Mucosa of stomach (tissue), 1 donor: ENCODE results near the gene ATP11A.
"Not testable (repeated sequence)": the region's sequence is repeated elsewhere in the genome, so short reads cannot be mapped to it uniquely, and the experiment has no call there.

Source experiments
- H3K27me3 ChIP-seq: one replicate; pipeline ENCODE4 v1.7.0; 2013; ENCODE audit warnings: mild to moderate bottlenecking, low read length; ENCODE audit not compliant: control insufficient read depth, insufficient read depth
- H3K36me3 ChIP-seq: one replicate; pipeline ENCODE4 v1.7.0; 2013; ENCODE audit warnings: low read length; ENCODE audit not compliant: control insufficient read depth, insufficient read depth
- H3K4me1 ChIP-seq: one replicate; pipeline ENCODE4 v1.7.0; 2013; ENCODE audit warnings: mild to moderate bottlenecking, low read length; ENCODE audit not compliant: control insufficient read depth, insufficient read depth
- H3K4me3 ChIP-seq: one replicate; pipeline ENCODE4 v1.7.0; 2013; ENCODE audit warnings: low read length
- H3K9ac ChIP-seq: one replicate; pipeline ENCODE4 v1.7.0; 2013; ENCODE audit warnings: mild to moderate bottlenecking, low read length, moderate library complexity
- H3K9me3 ChIP-seq: one replicate; pipeline ENCODE4 v1.7.0; 2013; ENCODE audit warnings: mild to moderate bottlenecking, low read length, moderate library complexity; ENCODE audit not compliant: control insufficient read depth
- donor health status: Pancreatic carcinoma.

Gene ATP11A

DNA sequence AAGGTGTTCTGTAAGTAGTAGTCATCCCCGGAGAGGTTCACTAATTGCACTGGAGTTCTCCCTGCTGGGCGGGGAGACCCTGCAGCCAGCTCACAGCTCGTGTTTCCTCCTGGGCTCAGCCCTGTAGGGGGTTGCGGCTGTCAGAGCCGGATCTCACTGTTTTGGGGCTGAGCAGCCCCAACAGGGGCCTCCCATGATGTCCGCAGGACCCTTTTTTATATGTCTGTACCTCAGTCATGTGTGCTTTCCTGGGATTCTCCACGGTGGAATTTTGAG, 148.9 kb downstream of the ATP11A start:
- no peak overlapping the region for H3K9ac ChIP-seq
- H3K27me3 ChIP-seq, result no peaks in the 10 kb centered on the region
- no peaks in the 10 kb centered on the region for H3K9me3 ChIP-seq
- H3K36me3 ChIP-seq, result no peaks in the 10 kb centered on the region
- no peak overlapping the region for H3K4me3 ChIP-seq
- H3K4me1 ChIP-seq, result no peaks in the 10 kb centered on the region

DNA sequence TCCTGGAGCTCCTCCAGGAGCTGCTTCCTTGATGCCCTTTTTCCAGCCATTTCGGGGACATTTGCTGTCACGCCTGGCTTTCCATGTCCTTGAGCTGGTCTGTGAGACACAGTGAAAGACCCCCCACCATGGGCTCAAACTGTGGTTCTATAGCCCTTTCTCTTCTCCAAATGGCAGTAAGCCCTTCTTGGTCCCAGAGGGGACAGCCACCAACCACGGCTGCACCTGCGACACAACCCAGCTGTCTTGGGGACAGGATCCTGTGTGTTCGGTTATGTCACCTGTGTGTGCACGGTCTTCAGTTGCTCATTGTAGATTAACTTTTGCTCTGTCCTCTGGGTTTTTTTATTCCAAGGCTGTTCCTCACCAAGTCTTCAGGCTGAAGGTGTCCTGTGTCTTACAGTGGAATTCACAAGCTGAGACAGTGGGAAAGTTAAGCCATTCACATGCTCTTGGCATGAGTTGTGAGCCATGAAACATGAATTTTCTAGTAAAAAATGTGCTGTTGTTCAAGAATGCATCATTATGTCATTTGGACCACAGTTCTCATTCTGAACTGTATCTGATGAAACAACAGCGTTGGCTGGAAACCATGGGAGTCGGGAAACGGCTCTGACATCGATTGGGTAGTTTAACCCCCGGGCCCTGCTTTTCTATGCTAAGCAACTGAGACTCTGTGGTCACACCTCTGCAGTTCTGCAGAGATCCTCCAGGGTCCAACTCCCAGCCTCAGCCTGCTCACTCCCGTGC, 149.7 kb downstream of the ATP11A start:
- Histone ChIP-seq H3K27me3 (no peaks in the 10 kb centered on the region), H3K4me1 (no peaks in the 10 kb centered on the region), H3K4me3 (no peak overlapping the region), H3K9me3 (no peaks in the 10 kb centered on the region), H3K9ac (no peak overlapping the region), H3K36me3 (no peaks in the 10 kb centered on the region)

DNA sequence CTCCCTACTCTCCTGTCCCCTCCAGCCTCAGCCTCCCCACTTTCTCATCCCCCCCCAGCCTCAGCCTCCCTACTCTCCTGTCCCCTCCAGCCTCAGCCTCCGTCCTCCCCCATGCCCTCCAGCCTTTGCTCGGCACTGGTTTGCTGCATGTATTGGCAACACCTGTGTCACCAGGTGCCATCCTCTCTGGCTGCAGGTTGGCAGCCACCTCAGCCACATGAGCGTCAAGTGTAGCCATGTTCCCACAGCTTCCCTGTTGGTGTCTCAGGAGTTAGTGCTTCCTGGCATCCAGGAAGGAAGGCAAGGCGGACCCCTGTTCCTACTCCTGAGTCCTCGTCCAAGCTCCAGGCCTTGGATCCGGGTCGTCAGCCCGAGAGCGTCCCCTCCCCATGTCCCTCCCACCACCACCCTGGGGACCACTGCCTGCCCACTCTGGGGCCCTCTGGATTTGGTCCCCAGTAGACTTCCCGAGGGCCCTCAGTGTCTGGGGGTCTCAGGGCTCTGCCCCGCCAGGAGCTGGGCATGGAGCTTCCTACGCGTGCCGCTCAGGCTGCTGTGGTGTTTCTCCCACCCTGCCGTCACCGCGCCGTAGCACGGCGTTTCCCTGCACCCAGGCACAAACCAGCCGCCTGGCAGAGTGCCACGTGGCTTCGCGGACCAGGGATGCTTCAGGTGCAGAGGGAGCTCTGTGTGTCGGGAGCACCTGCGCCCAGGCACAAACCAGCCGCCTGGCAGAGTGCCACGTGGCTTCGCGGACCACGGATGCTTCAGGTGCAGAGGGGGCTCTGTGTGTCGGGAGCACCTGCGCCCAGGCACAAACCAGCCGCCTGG, 150.8 kb downstream of the ATP11A start:
- no peaks in the 10 kb centered on the region for H3K36me3 ChIP-seq

DNA sequence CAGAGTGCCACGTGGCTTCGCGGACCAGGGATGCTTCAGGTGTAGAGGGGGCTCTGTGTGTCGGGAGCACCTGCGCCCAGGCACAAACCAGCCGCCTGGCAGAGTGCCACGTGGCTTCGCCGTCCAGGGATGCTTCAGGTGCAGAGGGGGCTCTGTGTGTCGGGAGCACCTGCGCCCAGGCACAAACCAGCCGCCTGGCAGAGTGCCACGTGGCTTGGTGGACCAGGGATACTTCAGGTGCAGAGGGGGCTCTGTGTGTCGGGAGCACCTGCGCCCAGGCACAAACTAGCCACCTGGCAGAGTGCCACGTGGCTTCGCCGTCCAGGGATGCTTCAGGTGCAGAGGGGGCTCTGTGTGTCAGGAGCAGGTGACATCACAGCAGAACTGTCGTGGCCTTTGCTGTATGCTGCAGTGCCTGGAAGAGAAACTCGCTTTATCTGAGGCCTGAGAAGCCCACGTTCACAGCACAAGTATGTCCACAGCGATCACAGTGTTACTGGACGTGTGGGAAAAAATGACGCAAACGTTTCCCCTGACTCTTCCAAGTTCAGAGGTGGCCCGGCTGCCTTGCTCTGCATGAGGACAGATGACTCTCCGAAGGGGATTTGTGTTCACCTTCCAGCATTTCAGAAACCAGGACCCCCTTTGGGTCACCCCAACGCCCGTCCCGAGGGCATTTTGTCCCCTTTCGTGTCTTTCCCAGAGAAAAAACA, 151.6 kb downstream of the ATP11A start:
- not testable (repeated sequence) for H3K9ac ChIP-seq, H3K9me3 ChIP-seq, H3K4me1 ChIP-seq, H3K4me3 ChIP-seq, H3K36me3 ChIP-seq, H3K27me3 ChIP-seq

More for the DNA sequence above, 150.8 kb downstream of the ATP11A start:
- Histone ChIP-seq H3K9ac (no peak overlapping the region), H3K4me3 (no peak overlapping the region), H3K4me1 (no peaks in the 10 kb centered on the region), H3K9me3 (no peaks in the 10 kb centered on the region), H3K27me3 (no peaks in the 10 kb centered on the region)

DNA sequence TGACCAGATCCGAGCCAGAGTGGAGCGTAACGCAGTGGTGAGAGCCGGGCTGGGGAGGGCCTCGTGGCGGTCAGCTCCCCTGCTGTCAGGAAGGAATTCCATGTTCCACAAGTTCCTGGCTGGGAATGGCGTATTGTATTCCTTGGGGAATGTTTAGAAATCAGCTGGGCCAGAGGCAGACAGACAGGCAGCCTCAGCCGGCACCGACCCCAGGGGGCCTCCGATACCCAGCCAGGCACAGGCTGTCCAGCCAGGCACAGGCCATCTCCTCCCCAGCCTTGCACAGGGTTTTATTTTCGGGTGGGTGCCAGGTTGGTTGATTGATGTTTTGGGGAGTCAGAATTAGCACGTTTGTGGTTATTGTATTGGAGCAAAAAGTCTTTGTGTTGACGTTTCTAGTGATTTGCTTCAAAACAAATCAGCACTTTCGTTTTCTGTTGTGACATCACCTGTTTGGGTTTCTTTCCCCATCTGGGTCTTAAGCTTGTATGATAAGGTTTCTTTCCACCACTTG, 152.6 kb downstream of the ATP11A start:
- no peaks in the 10 kb centered on the region for H3K27me3 ChIP-seq
- H3K4me1 ChIP-seq, result no peaks in the 10 kb centered on the region
- no peak overlapping the region for H3K4me3 ChIP-seq
- H3K36me3 ChIP-seq, result no peaks in the 10 kb centered on the region
- H3K9ac ChIP-seq, result no peak overlapping the region
- H3K9me3 ChIP-seq, result no peaks in the 10 kb centered on the region

DNA sequence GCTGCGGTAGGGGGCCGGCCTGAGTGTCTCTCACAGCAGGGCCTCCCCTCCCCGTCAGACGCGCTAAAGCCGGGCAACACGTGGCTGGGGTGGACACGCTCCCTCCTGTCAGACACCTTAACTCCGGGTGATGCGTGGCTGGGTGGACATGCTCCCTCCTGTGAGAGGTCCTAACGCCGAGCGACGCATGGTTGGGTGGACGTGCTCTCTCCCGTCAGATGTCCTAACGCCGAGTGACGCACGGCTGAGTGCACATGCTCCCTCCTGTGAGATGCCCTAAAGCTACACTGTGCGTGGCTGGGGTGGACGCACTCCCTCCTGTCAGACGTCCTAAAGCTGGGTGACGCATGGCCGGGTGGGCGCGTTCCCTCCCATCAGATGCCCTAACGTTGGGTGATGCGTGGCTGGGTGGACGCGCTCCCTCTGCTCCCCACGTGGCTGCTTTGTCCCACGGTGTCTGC, 153.1 kb downstream of the ATP11A start:
- H3K4me3 ChIP-seq, result no peak overlapping the region
- no peaks in the 10 kb centered on the region for H3K36me3 ChIP-seq
- no peaks in the 10 kb centered on the region for H3K27me3 ChIP-seq
- H3K9me3 ChIP-seq, result no peaks in the 10 kb centered on the region
- H3K4me1 ChIP-seq, result no peaks in the 10 kb centered on the region
- H3K9ac ChIP-seq, result no peak overlapping the region

DNA sequence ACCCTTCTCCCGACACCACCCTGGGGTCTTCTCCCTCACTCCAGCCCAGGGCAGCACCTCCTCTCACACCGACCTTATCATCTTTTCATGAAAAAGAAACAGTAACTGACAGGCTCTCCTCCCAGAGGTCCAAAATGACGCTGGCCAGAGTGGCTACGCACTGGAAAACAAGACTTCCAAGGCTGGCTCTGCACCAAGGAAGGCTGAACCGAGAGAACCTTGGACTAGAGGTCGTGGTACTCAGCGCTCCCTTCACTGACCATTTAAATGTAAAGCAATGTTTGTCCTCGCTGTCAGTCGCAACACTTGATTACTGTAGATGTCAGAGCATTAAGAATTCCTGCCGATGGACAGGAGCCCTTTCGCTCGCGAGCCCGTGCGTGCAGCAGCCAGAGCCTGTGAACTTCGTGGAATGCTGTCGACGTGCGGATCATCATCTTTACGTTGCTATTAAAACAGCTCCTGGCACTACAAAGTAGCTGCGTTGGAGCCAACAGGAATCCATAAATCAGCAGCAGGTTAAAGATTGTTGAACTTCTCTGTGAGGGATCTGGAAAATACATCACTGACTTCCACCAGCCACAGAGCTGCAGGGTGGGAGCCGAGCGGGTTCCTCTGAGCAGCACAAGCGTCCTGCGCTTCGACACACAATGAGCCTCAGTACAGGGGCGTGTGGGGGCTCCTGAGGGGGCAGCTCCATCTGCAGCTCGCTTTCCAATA, 153.7 kb downstream of the ATP11A start:
- no peak overlapping the region for H3K4me3 ChIP-seq
- no peaks in the 10 kb centered on the region for H3K4me1 ChIP-seq
- H3K36me3 ChIP-seq, result no peaks in the 10 kb centered on the region
- no peak overlapping the region for H3K9ac ChIP-seq
- H3K27me3 ChIP-seq, result no peaks in the 10 kb centered on the region
- no peaks in the 10 kb centered on the region for H3K9me3 ChIP-seq

DNA sequence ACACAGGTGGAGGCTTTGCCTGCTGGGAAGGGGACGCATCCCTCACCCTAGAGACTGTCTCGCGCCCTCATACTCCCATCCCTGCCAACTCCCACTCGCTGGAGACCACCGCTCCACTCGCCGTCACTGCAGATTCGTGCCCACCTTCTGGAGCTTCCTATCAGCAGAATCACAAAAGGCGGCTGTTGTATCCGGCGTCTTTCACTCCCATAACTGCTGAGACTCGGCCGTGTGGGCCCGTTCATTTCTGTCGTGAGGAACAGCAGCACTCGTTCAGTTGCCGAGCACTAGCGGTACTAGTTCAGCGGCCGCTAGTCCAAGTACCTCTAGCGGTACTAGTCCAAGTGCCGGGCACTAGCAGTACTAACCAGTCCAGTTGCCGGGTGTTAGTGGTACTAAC, 154.6 kb downstream of the ATP11A start:
- Histone ChIP-seq H3K36me3 (no peaks in the 10 kb centered on the region), H3K9me3 (no peaks in the 10 kb centered on the region), H3K4me1 (no peaks in the 10 kb centered on the region), H3K9ac (no peak overlapping the region), H3K27me3 (no peaks in the 10 kb centered on the region), H3K4me3 (no peak overlapping the region)

DNA sequence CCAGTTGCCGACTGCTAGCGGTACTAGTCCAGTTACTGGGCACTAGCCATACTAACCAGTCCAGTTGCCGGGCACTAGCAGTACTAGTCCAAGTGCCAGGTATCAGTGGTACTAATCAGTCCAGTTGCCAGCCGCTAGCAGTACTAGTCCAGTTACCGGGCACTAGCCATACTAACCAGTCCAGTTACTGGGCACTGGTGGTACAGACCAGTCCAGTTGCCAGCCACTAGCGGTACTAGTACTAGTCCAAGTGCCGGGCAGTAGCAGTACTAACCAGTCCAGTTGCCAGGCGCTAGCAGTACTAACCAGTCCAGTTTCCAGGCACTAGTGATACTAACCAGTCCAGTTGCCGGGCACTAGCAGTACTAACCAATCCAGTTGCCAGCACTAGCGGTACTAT, 155.0 kb downstream of the ATP11A start:
- no peaks in the 10 kb centered on the region for H3K9me3 ChIP-seq
- H3K27me3 ChIP-seq, result no peaks in the 10 kb centered on the region
- no peaks in the 10 kb centered on the region for H3K4me1 ChIP-seq
- no peak overlapping the region for H3K9ac ChIP-seq
- H3K4me3 ChIP-seq, result no peak overlapping the region
- H3K36me3 ChIP-seq, result no peaks in the 10 kb centered on the region

DNA sequence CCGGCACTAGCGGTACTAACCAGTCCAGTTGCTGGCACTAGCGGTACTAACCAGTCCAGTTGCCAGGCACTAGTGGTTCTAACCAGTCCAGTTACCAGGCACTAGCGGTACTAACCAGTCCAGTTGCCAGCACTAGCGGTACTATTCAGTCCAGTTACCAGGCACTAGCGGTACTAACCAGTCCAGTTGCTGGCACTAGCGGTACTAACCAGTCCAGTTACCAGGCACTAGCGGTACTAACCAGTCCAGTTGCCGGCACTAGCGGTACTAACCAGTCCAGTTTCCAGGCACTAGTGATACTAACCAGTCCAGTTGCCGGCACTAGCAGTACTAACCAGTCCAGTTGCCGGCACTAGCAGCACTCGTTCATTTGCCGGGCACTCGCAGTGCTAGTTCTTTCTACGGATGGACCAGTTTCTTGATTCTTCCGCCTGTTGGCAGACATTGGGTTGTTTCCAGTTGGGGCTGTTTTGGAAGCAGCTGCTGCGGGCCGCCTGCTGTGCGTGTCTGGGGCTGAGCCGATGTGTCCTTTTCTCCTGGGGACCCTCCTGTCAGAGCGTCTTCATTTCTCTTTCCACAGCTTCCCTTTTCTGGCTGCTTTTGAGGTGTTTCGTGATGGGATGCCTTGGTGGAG, 155.8 kb downstream of the ATP11A start:
- no peaks in the 10 kb centered on the region for H3K27me3 ChIP-seq
- no peak overlapping the region for H3K4me3 ChIP-seq
- no peaks in the 10 kb centered on the region for H3K36me3 ChIP-seq
- H3K4me1 ChIP-seq, result no peaks in the 10 kb centered on the region
- no peaks in the 10 kb centered on the region for H3K9me3 ChIP-seq
- no peak overlapping the region for H3K9ac ChIP-seq

DNA sequence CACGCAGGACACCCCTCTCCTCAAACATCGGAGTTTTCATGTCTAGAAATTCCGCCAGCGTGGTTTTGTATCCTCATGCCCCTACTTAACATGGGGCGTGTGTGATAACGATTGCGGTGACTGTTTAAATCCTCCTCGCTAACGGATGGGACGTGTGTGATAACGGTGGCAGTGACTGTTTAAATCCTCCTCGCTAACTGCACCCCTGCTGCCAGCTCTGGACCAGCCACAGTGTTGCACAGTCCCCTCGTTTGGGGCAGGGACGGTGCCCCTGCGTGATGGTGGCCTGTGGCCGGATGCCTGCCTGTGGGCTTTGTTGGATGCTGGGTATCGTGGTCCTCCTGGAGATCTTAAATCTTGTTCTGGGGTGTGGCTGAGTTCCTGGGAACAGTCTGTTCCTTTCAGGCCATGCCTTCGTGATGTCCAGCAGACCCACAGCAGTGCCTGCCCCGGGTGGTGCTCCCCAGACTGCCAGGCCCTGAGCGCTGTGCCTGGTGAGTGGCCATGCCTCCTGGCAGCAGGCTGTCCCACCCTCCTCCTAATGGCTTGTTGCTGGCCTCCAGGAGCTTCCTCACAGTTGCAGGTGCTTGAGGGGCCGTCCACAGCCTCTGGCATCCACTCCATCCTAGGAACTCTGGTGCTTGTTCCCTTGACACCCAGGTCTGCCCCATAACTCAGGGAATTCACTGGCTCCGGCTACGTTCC, 156.7 kb downstream of the ATP11A start:
- no peaks in the 10 kb centered on the region for H3K36me3 ChIP-seq
- H3K27me3 ChIP-seq, result no peaks in the 10 kb centered on the region
- H3K4me3 ChIP-seq, result no peak overlapping the region
- H3K9ac ChIP-seq, result no peak overlapping the region
- H3K4me1 ChIP-seq, result no peaks in the 10 kb centered on the region
- H3K9me3 ChIP-seq, result no peaks in the 10 kb centered on the region
